RWPE1 (cell line): ENCODE measurements around the gene ADCY7.
A peak's percentile ranks its signal among the peaks of the same experiment; 100 is the strongest.

Source experiments
- CTCF ChIA-PET: fragments of 350-600 bp; sonication (Branson Sonifier 250); formaldehyde crosslinking; extraction: SDS; loops from one replicate; lab custom pipeline; 2021; lab: Yijun Ruan, JAX
- POLR2A ChIA-PET: fragments of 400-600 bp; formaldehyde crosslinking; extraction: SDS; loops from one replicate; lab custom pipeline; 2020; ENCODE audit warnings: antibody characterized with exemption; ENCODE audit not compliant: low non-redundant PET; lab: Yijun Ruan, JAX
- DNase-seq: peaks from one replicate; pipeline ENCODE4 v3.0.0; 2012; ENCODE audit warnings: low spot score
- H3K27ac ChIP-seq: fragments of 450-650 bp; 2 replicates; pipeline ENCODE4 v1.5.1; 2017
- TF ChIP-seq, protein P1 (sequence below): fragments of 450-650 bp; conservative IDR thresholded peaks from 2 replicates; pipeline ENCODE4 v1.5.1; 2017; ENCODE audit warnings: low read depth, mild to moderate bottlenecking

ADCY7 gene

DNA sequence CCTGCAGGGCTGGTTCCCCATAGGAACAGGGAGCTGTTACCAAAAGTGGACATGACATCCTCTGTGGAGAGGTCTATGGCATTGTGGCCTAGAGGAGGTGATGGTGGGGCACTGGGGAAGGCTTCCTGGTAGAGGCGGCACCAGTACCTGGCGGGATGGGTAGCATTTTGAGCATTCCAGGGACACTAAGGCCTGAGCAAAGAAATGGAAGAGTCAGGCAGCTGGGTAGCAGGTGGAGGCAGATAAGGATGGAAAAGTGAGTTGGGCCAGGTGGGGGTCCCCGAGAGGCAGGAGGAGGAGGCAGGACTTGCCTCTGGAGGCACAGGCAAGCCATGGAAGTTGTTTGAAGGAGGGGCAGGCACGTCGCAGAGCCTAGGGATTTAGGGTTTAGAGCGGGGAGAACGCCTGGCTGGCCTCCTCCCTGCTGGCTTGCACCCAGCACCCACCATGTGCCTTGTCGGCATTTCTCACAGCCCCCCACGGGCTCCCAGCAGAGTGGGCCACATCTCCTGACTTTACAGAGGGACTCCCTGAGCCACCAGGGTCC, 5.1 kb upstream of the ADCY7 start:
- no peak for DNase-seq

DNA sequence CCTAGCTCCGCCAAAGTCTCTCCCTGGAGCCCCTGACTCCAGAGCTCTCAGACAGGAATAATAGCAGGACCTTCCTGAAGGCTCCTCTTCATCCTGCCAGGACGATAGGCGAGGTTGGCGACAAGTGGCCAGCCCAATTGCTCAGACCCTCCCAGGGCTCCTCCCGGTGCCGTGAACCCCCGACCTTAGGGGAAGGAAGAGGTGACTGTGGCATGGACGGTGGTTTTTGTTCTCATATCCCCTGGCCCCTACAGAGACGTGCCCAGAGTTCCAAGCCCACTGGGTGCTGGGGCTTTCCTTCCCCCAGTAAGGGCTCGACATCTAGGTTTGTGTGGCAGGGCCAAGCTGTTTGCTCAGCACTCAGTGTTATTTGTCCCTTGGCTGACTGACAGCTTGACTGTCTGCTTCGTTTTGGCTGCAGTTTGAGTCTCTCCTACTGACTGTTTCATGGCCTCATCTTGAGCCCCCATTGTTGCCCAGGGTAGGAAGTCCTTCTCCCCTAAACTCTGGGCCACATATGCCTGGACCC, 4.6 kb upstream of the ADCY7 start:
- CTCF ChIA-PET, result interaction anchor here (1.0 to 1.2 kb wide), 2 partner anchors 13 to 404 kb away, joined by 3 read pairs; no protein-coding TSS in a partner anchor
- TF ChIP-seq, protein P1, sequence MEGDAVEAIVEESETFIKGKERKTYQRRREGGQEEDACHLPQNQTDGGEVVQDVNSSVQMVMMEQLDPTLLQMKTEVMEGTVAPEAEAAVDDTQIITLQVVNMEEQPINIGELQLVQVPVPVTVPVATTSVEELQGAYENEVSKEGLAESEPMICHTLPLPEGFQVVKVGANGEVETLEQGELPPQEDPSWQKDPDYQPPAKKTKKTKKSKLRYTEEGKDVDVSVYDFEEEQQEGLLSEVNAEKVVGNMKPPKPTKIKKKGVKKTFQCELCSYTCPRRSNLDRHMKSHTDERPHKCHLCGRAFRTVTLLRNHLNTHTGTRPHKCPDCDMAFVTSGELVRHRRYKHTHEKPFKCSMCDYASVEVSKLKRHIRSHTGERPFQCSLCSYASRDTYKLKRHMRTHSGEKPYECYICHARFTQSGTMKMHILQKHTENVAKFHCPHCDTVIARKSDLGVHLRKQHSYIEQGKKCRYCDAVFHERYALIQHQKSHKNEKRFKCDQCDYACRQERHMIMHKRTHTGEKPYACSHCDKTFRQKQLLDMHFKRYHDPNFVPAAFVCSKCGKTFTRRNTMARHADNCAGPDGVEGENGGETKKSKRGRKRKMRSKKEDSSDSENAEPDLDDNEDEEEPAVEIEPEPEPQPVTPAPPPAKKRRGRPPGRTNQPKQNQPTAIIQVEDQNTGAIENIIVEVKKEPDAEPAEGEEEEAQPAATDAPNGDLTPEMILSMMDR, result no peak

More for the DNA sequence above, 5.1 kb upstream of the ADCY7 start:
- ChIA-PET POLR2A (no interaction called here), CTCF (interaction anchor here (1.0 kb wide), 1 partner anchor 13 kb away, joined by 3 read pairs; no protein-coding TSS in a partner anchor)
- TF ChIP-seq, protein P1, result no peak
- H3K27ac ChIP-seq, result no peak overlapping the region

DNA sequence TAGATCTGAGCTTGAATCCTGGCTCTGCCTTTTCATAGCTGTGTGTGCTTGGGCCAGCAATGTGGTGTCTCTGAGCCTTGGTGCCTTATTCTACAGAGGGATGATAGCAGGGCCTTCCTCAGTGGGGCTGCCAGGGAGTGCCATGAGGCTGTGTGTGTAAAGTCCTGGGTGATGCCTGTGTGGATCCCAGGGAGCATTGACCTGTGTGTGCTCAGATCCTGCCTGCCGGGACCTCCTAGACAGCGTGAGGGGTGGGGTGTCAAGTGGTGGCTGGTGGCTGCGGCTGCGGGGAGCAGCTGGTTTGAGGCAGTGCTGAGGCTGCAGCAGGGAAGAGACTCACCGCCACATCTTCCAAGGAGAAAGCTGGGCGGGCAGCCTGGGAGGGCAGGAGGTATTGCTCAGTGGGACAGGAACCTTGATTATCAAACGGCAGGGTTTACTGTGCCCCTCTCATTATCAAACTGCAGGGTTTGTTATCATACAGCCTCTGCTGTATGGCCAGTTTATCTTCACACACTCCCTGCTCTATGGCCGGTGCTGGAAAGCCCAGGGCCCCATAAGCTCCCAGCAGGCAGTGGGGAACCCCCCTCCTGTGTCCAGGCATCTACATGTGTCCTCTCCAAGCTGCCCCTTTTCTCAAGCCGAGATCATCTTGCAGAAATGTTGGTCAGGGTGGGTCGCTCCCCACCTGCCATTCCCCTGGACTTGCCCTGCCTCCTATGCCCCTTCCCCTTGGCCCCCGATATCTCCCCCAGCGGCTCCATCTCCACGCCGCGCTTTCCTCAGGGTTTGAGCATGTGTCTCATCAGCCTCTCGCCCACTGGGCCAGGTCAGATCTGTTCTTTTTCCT, 3.1 kb upstream of the ADCY7 start:
- no peak for DNase-seq
- peak overlapping the region; percentile 0; the same call in 1 of the 2 replicates for H3K27ac ChIP-seq
- TF ChIP-seq, protein P1, result no peak
- POLR2A ChIA-PET, result no interaction called here
- CTCF ChIA-PET, result interaction anchor here (1.2 kb wide), 1 partner anchor 402 kb away, joined by 3 read pairs; no protein-coding TSS in a partner anchor

More for the DNA sequence above, 4.6 kb upstream of the ADCY7 start:
- DNase-seq, result no peak
- POLR2A ChIA-PET, result interaction anchor here (0.5 kb wide), 1 partner anchor 26 kb away, joined by 3 read pairs; no protein-coding TSS in a partner anchor
- no peak overlapping the region for H3K27ac ChIP-seq

DNA sequence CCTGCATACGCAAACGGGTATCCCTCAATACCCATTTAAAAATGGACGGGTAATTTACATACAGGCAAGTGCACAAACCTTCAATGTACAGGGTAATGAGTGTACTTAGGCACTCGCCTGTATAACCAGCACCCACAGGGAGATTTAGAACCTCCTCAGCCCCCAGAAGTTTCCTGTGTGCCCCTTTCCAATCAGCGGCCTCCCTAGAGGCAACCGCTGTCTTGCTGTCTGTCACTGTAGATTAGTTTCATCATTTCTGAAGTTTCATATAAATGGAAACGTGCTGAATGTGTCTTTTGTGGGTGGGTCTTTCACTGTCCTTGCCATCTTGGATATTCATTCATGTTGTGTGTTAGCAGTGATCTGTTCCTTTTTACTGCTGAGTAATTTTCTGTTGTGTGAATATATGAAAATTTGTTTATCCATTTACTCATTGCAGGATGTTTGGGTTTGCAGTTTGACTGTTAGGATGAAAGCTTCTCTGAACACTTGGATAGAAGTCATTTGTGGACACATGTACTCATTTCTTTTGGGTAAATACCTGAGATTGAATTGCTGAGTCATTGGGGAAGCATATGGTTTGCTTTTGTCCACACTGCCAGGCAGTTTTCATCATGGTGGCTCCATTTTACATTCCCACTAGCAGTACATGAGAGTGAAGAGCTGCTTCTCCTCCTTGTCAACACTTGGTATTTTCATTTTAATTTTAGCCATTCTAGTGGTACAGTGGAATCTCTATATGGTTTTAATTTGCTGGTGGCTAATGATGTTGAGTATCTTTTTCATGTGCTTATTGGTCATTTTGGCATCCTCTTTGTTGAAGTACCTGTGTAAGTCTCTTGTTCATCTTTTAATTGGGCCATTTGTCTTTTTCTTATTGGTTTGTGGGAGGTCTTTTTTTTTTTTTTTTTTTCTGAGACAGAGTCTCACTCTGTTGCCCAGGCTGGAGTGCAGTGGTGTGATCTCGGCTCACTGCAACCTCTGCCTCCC, 2.1 kb upstream of the ADCY7 start:
- H3K27ac ChIP-seq, result 0 out of 2 replicates have a peak overlapping the region, but pooled peaks have one; percentile 0

DNA sequence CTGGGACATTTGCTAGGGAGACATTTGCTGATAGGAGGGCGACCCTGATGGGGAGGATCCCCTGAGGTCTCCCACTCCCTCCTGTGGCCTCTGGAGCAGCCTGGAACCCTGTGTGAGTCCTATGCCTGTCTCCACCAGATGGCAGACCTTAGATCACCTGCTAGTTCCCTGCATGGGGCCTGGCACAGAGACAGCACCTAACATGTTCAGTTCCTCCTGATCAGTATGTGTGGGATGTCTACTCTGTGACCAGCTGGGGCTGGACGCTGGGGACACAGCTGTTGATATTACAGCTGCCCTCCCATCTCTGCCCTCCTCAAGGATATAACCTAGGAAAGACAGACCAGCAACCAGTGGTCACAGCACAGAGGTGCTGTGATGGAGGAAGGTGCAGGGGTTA, 1.1 kb upstream of the ADCY7 start:
- ChIA-PET POLR2A (no interaction called here), CTCF (interaction anchor here (1.2 kb wide), 1 partner anchor 17 kb away, joined by 3 read pairs; no protein-coding TSS in a partner anchor)
- DNase-seq, result no peak
- peak overlapping the region; percentile 73; the same call in 1 of the 2 replicates for H3K27ac ChIP-seq
- TF ChIP-seq, protein P1, result no peak

More for the DNA sequence above, 2.1 kb upstream of the ADCY7 start:
- POLR2A ChIA-PET, result no interaction called here
- TF ChIP-seq, protein P1, result no peak
- CTCF ChIA-PET, result interaction anchor here (0.6 to 1.2 kb wide), 2 partner anchors 18 to 66 kb away, joined by 3 to 6 read pairs; no protein-coding TSS in a partner anchor
- no peak for DNase-seq
